ENCODE data around the gene PRPS1.
"Not testable (repeated sequence)": the region's sequence is repeated elsewhere in the genome, so short reads cannot be mapped to it uniquely, and the experiment has no call there.

The PRPS1 gene

DNA sequence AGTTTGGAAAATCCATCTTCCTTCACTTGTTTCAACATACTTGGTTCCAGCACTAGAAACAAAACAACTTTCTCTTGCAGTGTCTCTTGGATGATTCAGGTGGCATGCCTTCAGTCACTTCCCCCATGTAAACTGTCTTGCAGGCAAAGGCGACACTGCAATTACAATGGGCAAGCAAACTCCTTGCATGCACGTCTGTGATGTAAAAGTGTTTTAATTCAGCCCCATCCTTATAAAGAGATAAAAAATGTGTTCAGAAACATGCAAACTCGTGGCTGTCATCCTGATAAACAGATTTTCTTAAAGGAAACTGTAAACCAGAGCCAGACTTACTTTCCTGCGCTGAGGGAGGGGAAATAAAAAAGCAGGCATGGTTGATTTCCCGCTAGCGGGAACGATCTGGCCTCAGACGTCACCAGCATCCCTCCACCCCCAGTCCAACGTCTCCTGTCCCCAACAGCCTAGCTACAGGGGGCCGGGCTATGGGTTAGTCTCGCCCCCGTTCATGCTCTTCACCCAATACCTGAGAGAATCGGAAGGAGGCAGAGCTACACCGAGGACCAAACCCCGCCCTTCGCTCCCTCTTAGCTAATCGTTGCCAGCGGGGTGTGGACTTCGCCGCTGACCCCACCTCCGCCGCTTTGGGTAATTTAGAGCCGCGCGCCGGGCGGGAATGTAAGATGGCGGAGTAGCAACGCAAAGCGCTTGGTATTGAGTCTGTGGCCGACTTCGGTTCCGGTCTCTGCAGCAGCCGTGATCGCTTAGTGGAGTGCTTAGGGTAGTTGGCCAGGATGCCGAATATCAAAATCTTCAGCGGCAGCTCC lies at the start of gene PRPS1:
TSS of gene PRPS1 (plus strand) at position 673 of the 824 bp plus-strand sequence. CDS start at position 792, 119 bp downstream.
- peak; percentile 94 for DNase-seq

GRCh38 chrX:107579956-107580355 lies 48.4 kb upstream of the PRPS1 start:
- no peak for DNase-seq

DNA sequence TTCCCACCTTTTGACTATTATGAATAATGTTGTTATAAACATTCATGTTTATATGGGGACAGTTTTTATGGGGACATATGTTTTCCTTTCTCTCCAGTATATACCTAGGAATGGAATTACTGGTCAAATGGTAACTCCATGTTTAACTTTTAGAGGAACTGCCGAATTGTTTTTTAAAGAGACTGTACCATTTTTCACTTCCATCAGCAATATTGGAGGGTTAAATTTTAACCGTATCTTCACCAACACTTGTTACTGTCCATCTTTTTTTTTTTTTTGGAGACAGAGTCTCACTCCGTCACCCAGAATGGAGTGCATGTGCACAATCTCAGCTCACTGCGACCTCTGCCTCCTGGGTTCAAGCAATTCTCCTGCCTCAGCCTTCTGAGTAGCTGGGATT lies 46.4 kb upstream of the PRPS1 start:
- DNase-seq: no peak

GRCh38 chrX:107589243-107589642 lies 39.1 kb upstream of the PRPS1 start:
- no peak for DNase-seq

GRCh38 chrX:107596651-107597050 lies 31.7 kb upstream of the PRPS1 start:
- DNase-seq: no peak

DNA sequence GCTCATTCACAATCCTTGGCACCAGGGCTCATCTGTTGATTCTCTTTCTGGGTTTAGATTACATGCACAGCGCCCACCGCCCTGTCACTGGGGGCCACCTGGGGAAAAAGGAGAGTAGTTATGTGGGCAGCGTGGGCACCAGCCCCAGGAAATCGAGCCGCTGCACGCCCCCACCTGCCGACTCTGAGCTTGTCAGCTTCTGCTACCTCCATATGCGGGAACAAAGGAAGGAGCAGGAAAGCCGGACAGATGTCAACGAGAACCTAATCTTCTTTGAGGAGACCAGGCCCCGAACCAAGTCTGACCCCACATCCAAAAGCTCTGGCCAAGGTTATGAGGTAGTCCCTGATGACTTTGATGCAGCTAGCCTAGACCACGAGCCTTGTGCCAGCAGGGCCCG lies 31.0 kb upstream of the PRPS1 start:
- no peak for DNase-seq

DNA sequence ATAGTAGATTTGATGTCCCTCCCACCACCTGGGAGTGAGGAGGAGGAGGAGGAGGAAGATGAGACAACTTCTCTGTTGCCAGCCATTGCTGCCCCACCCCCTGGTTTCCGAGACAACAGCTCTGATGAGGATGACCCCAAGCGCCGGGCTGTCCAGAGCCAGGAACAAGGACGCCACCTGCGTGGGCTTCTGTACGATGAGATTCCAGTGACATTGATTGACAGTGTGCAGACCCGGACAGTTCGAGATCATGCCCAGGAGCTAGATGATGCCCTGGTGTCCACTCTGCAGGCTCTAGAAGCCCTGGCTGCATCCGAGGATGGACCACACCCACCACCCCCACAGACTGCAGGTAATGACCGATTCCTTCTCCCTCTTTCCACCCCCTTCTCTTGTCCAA lies 30.5 kb upstream of the PRPS1 start:
- DNase-seq: no peak

DNA sequence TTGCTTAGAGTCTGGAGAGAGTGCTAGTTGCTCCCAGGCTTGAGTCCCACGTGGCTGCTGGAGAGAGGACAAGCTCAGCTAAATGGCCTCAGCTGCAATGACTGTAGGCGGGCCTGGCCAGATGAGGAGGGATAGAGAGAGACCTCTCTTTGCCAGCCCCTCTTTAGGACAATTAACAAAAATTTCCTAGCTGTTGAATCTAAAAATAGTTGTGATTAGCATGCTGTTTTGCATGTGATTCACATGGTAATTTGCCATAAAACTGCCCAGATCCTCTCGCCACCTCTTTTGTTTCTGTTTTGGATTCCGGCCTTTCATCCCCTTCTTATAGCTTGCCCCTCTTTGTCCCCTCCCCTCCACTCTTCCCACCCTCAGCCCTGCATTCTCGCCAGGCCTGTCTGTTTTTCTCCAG lies 28.9 kb upstream of the PRPS1 start:
- DNase-seq: no peak

DNA sequence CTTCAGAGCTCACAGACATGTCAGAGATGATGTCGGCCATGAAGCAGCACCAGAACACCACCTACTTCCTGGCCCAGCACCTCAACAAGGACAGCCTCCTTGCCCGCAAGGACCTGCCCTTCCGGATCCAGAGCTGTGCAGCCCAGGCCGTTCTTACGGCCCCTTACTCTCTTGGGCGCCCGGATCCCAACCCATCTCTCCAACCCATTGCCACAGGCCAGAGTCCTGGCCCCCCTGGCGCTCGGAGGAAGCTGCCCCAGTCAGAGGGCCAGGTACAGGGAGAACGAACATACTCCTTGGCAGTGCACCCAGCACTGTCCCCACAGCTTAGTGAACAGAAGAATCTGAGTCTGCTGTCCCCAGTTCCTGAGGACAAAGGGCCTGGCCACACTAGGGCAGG lies 27.9 kb upstream of the PRPS1 start:
- DNase-seq: no peak

- DNase-seq: no peak
Observed at GRCh38 chrX:107601326-107601725, 27.0 kb upstream of the PRPS1 start.

- DNase-seq: no peak
Observed at GRCh38 chrX:107601759-107602158, 26.6 kb upstream of the PRPS1 start.

GRCh38 chrX:107602694-107603239 lies 25.5 kb upstream of the PRPS1 start:
- no peak for DNase-seq

- DNase-seq: no peak
Observed at GRCh38 chrX:107603429-107604159, 24.7 kb upstream of the PRPS1 start.

DNA sequence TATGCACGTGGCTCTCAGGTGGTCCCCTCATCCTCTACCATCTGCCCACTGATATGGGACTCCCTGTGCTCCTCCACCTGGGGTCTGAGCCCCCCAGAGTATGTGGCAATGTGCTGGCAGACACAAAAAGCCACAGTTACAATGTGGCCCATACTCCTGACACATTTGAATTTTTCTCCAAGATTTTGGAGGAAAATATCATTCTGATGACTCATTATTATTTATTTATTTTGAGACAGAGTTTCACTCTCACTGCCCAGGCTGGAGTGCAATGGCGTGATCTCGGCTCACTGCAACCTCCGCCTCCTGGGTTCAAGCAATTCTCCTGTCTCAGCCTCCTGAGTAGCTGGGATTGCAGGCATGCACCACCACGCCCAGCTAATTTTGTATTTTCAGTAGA lies 19.2 kb upstream of the PRPS1 start:
- DNase-seq: not testable (repeated sequence)

DNA sequence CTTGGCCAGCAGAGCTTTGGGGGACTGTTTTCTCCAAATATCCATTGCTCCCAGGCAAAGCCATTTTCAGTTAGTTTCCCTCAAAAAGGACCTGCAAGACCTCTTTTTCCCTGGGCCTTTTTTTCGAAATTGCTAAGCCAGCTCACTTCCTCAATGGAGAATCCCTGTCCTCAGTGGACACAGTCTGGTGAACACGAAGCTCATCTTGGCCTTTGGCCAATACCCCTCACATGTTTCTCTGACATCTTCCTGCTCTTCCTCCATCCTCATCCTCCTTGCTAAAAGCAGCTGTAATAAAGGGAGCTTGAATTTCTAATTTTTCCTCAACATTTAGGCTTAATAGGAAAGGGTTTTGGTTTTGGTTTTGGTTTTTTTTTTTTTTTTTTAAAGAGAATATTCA lies 17.6 kb upstream of the PRPS1 start:
- no peak for DNase-seq

GRCh38 chrX:107619885-107620322 lies 8.4 kb upstream of the PRPS1 start:
- DNase-seq: no peak

DNA sequence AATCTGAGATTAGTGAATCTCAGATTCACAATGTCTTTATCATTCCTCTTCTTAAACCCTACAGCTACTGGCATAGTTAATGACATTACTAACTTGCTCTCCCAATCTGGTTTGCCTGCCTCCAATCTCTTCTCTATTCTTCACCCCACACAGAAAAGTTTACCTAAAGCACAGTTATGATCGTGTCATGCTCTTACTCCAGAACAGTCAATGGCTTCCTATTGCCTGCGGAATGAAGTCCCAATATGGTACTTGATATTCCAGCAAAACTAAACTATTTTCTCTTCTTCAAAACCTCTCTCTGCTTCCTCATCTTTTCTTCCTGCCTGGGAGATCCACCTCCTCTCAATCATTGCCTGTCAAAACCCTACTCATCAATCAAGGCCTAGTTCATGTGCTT lies 3.4 kb upstream of the PRPS1 start:
- no peak for DNase-seq

GRCh38 chrX:107625739-107626138 lies 2.6 kb upstream of the PRPS1 start:
- DNase-seq: no peak

- no peak for DNase-seq
Observed at GRCh38 chrX:107626481-107626880, 1.8 kb upstream of the PRPS1 start.

DNA sequence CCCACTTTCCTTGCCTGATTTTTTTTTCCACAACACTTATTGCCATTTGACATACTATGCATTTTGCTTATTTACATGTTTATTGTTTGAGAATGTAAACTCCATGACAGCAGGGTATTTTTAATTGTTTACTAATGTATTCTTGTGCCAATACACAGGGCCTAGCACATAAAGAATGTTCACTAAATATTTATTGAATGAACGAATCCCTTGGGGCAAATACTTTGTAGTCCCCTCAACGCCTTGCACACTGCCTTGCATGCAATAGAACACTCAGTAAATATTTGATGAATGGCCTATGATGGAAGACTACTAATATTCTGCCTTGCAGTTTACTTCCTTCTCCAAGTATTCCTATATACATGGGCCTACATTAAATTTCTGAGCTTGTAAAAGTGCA lies 1.4 kb upstream of the PRPS1 start:
- no peak for DNase-seq

DNA sequence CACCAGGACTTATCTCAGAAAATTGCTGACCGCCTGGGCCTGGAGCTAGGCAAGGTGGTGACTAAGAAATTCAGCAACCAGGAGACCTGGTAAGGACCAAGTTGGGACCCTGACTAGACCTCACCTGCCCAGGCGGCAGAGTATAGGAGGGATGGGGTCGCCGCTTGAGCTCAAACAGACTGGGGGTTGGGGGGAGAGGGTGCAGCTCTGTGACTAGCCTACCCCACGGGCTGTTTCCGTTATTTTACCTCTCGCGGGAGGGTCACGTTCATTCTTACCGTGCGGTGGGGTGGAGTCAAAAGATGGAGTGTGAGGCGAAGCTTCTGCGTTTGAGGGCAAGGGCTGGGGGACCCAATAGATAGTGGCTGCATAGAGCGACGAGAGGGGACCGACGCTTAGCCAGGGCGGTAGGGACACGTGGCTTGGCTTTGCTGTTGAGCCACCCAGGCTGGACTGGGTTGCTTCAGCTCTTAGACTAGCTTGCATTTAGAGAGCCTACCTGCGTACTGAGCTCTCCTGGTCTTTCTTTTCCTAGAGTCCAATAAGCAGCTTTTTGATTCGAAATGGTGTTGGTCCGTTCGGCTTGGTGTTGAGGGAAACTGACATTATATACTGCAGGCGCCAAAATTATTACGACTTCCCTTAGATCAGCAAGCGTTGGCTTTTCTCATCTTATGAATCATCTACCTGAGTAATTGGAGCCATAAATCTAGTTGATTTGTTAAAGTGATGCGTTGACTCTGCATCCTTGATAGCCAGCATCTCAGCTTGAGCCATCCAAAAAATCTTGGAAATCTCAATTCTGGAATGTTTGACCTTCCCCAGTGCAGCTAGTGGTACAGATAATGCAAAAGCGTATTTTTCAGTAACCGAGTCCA lies 591 bp downstream of the PRPS1 start:
- DNase-seq: peak; percentile 45

GRCh38 chrX:107629540-107629909 lies 1.2 kb downstream of the PRPS1 start:
- DNase-seq: no peak
